ENCODE results near the gene ISG20.

GRCh38 chr15:88631464-88632028 is 7.3 kb upstream of the ISG20 start:
- no peak for TF ChIP-seq CTCF (conservative IDR thresholded peaks at IDR 0.05 in 1 of 2, IDR thresholded peaks at IDR 0.05 in 1 of 2; ENCODE audit: extremely low read depth in 1 of 2, insufficient read depth in 1 of 2, low read depth in 1 of 2, low read length in 2 of 2)
- TF ChIP-seq EZH2 (IDR thresholded peaks at IDR 0.05; ENCODE audit: borderline replicate concordance, low read length) = no peak

All from mammary epithelial cell (primary cell).